Activated CD8-positive, alpha-beta memory T cell treated with anti-CD3 and anti-CD28 coated beads for 48 hours (primary cell): ENCODE results near the gene FOXJ1.
A peak's percentile ranks its signal among the peaks of the same experiment; 100 is the strongest.

Experiments
- DNase-seq, 3 experiments: peaks; one replicate each; pipeline ENCODE4 v3.0.0-alpha.2; 2020; ENCODE audit warnings: low read depth in 2 of 3, low spot score in 2 of 3

Gene FOXJ1

GRCh38 chr17:76125391-76125675, 15.7 kb downstream of the FOXJ1 start:
- DNase-seq, result no peak

- DNase-seq, result no peak
Observed at GRCh38 chr17:76124582-76125390, 16.3 kb downstream of the FOXJ1 start.

GRCh38 chr17:76123749-76124581, 17.1 kb downstream of the FOXJ1 start:
- no peak for DNase-seq

GRCh38 chr17:76123191-76123499, 17.9 kb downstream of the FOXJ1 start:
- no peak for DNase-seq

- no peak for DNase-seq
Observed at GRCh38 chr17:76122431-76123190, 18.4 kb downstream of the FOXJ1 start.

- DNase-seq, result no peak
Observed at GRCh38 chr17:76121932-76122430, 19.1 kb downstream of the FOXJ1 start.

- no peak for DNase-seq
Observed at GRCh38 chr17:76120658-76121008, 20.4 kb downstream of the FOXJ1 start.

- DNase-seq, result no peak
Observed at GRCh38 chr17:76119409-76120371, 21.4 kb downstream of the FOXJ1 start.

- no peak for DNase-seq
Observed at GRCh38 chr17:76115138-76115754, 25.8 kb downstream of the FOXJ1 start.

- no peak for DNase-seq
Observed at GRCh38 chr17:76111956-76112355, 29.1 kb downstream of the FOXJ1 start.

GRCh38 chr17:76107509-76107908, 33.5 kb downstream of the FOXJ1 start:
- no peak for DNase-seq

GRCh38 chr17:76106703-76107102, 34.3 kb downstream of the FOXJ1 start:
- DNase-seq, result no peak

- no peak for DNase-seq
Observed at GRCh38 chr17:76104896-76105231, 36.2 kb downstream of the FOXJ1 start.

GRCh38 chr17:76104140-76104895, 36.7 kb downstream of the FOXJ1 start:
- DNase-seq, result no peak

GRCh38 chr17:76103274-76104139, 37.5 kb downstream of the FOXJ1 start, which contains the start of gene EXOC7:
TSS of gene EXOC7 (minus strand) at chr17:76103787. CDS start at chr17:76103692, 95 bp downstream.
- peak; percentile 84 to 87 (median 86) for DNase-seq

GRCh38 chr17:76102944-76103273, 38.1 kb downstream of the FOXJ1 start:
- no peak for DNase-seq

- no peak for DNase-seq
Observed at GRCh38 chr17:76097716-76098295, 43.2 kb downstream of the FOXJ1 start.

GRCh38 chr17:76095943-76096342, 45.1 kb downstream of the FOXJ1 start:
- DNase-seq, result no peak
